ENCODE results near the gene SPOCK1.

SPOCK1 gene

DNA sequence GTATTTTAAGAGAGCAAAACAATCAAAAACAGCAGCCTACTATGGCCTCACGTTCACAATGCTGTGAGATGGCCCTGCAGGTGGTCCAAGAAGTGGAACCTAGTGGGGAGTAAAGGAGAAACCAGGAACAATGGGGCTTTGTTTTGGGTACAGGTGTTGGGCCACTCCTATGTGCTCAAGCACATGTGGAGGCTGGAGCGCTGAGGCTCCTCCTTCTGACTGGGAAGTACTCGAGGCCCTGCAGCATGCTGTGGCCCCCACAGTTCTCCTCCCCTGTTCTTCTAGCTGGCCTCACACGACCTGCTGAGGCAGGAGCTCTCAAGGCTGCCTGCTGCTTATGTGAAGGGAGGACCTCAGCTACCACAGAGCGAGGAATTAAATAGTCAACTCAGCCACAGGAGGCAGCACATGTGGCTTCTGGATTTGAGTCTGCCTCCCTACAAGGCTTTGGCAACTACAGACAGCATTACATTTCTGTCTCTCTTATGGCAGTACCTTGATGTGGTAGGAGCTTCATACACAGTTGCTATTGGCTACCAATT lies 482.3 kb downstream of the SPOCK1 start:
- DNase-seq = no peak
- Histone ChIP-seq H3K4me1 (peaks cover 0 to 4% (median 2%) of the 10 kb centered on the region in 4 donors), H3K4me3 (no peak overlapping the region), H3K9me3 (no peaks in the 10 kb centered on the region), H3K36me3 (no peaks in the 10 kb centered on the region), H3K27ac (no peak overlapping the region), H3K27me3 (no peaks in the 10 kb centered on the region)
- intact Hi-C loops (cut with DNase I; ENCODE audit: low total_unique reads) = no loop called here
- TF ChIP-seq, protein P1, sequence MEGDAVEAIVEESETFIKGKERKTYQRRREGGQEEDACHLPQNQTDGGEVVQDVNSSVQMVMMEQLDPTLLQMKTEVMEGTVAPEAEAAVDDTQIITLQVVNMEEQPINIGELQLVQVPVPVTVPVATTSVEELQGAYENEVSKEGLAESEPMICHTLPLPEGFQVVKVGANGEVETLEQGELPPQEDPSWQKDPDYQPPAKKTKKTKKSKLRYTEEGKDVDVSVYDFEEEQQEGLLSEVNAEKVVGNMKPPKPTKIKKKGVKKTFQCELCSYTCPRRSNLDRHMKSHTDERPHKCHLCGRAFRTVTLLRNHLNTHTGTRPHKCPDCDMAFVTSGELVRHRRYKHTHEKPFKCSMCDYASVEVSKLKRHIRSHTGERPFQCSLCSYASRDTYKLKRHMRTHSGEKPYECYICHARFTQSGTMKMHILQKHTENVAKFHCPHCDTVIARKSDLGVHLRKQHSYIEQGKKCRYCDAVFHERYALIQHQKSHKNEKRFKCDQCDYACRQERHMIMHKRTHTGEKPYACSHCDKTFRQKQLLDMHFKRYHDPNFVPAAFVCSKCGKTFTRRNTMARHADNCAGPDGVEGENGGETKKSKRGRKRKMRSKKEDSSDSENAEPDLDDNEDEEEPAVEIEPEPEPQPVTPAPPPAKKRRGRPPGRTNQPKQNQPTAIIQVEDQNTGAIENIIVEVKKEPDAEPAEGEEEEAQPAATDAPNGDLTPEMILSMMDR (IDR thresholded peaks at IDR 0.05) = no peak

DNA sequence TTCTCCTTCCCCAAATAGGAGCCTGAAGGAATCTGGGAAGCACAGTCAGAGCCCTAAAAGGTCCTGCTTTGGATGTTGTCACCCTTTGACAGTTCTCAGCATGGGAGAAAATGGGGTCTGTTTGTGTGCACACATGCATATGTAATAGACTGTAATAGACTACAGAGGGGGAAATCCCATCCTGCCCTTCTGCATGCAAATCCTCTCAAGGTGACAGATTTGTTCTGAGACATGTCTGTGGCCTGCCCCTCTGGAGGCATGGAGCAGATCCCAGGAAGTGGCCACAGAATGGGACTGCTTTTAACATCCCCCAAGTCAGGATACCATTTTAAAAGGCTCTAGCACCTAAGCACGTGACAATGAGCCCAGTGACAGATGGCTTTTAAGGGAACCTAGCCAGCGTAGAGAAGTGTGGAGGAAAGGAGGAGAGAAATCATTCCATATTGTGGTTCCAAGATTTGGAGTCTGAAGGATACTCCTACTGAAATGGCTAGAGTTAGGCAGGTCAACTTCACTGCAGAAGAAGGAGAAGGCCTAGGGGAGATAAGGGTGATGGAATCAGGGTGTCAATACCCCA lies 483.5 kb downstream of the SPOCK1 start:
- Histone ChIP-seq H3K4me1 (no peaks in the 10 kb centered on the region), H3K4me3 (no peak overlapping the region), H3K36me3 (no peaks in the 10 kb centered on the region), H3K9me3 (no peaks in the 10 kb centered on the region), H3K27me3 (no peaks in the 10 kb centered on the region), H3K27ac (no peak overlapping the region)
- DNase-seq = no peak
- intact Hi-C loops (cut with DNase I; ENCODE audit: low total_unique reads) = no loop called here
- TF ChIP-seq, protein P1 (IDR thresholded peaks at IDR 0.05) = no peak

DNA sequence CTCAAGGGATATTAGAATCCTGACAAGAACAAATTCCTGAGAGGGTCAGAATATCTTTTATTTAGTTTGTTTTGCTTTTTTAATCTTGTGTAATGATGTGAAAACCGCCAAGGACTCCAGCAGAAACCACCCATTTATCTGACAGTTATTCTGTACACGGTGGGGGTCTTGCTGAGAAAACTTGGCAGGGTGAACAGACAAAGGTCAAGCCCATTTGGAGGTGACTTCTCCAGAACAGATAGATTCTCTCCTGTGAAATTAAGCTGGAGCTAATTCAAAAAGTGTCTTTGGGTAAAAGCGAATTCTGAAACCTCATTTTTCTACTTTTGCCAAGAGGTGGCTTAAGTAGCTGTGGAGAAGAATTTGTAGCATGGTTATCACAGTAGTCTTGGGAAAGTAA lies 484.4 kb downstream of the SPOCK1 start:
- Histone ChIP-seq H3K4me3 (no peak overlapping the region), H3K4me1 (no peaks in the 10 kb centered on the region), H3K36me3 (no peaks in the 10 kb centered on the region), H3K27me3 (no peaks in the 10 kb centered on the region), H3K27ac (no peak overlapping the region), H3K9me3 (no peaks in the 10 kb centered on the region)
- intact Hi-C loops (cut with DNase I; ENCODE audit: low total_unique reads) = no loop called here
- no peak for DNase-seq
- TF ChIP-seq, protein P1 (IDR thresholded peaks at IDR 0.05) = no peak

DNA sequence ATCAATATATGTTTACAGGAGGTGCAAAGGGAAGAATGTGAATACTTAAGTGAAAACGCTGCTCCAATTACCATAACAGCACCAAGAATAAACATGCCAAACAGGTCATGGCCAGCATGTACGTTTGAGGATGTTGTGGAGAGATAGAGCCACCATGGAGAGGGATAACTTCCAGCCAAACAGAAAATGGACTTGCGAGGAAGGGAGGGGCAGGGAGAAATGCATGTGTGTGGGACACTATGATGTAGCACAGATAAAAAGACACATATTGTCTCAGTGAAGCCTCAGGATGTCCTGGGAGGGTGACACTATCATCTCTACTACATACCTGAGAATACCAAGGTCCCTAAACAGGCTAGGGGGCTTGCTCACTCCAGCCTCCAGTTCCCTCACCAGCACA lies 488.9 kb downstream of the SPOCK1 start:
- H3K4me3 ChIP-seq = no peak overlapping the region
- no peak overlapping the region for H3K27ac ChIP-seq
- H3K36me3 ChIP-seq = no peaks in the 10 kb centered on the region
- DNase-seq = no peak
- H3K27me3 ChIP-seq = no peaks in the 10 kb centered on the region
- TF ChIP-seq, protein P1 (IDR thresholded peaks at IDR 0.05) = no peak
- no peaks in the 10 kb centered on the region for H3K4me1 ChIP-seq
- no peaks in the 10 kb centered on the region for H3K9me3 ChIP-seq
- intact Hi-C loops (cut with DNase I; ENCODE audit: low total_unique reads) = no loop called here

DNA sequence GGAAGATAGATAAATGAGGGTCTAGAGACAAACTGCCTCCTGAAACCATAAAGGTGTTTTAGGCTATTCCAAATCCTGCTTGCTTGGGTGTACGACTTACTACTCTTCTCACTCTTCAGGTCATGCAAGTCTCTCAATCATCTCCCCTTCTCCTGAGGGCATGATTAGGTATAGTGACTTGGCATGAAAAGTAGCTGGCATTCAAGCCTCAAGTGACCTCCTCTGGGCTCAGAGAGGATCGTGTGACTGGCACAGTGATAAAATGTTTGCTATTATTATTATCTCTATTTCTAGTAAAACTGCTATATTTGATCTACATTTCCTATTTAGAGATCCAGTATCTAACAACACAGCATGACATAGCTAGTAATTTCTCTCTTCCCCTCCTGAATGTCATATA lies 494.8 kb downstream of the SPOCK1 start:
- intact Hi-C loops (cut with DNase I; ENCODE audit: low total_unique reads) = no loop called here
- TF ChIP-seq, protein P1 (IDR thresholded peaks at IDR 0.05) = no peak
- no peak for DNase-seq

More for the DNA sequence above, 494.8 kb downstream of the SPOCK1 start:
- peaks cover 0 to 6% (median 0%) of the 10 kb centered on the region in 3 donors for H3K9me3 ChIP-seq
- H3K27ac ChIP-seq = no peak overlapping the region
- H3K4me3 ChIP-seq = no peak overlapping the region
- no peaks in the 10 kb centered on the region for H3K36me3 ChIP-seq
- no peaks in the 10 kb centered on the region for H3K27me3 ChIP-seq
- H3K4me1 ChIP-seq = no peaks in the 10 kb centered on the region

Data from tibial artery (tissue), 4 donors.